Cerebellar cortex (tissue), 1 donor: ENCODE results near the gene ADAM10.

Experiments
- DNase-seq: peaks from one replicate; pipeline ENCODE4 v3.0.0-alpha.2; 2015; ENCODE audit warnings: low spot score

Gene ADAM10

DNA sequence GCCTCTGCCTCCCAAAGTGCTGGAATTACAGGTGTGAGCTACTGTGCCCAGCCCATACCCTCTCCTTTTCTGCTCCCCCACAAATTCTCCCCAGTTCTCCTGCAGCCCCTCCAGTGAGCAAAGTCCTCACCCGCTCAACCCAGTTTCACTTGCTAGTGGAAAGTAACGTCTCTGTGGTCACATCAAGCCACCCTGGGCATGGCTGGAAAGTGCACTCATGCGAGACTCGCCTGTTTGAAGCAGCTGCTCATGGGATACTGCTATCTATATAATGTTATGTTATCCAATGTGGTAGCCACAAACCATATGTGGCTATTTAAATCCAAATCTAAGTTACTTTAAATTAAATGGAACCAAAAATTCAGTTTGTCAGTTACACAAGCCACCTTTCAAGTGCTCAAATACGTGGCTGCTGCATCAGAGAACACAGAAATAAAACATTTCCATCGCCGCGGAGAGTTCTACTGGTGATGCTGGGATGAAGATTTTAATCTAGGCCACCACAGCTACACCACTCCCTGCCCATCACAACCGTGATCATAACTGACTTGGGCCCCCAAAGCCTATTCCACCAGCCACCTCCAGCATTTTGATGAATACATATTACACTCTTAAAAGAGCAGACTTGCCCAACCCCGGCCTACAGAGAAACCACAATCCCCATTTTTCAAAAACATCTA lies 198.3 kb downstream of the ADAM10 start:
- no peak for DNase-seq

GRCh38 chr15:58549785-58550074 lies 199.8 kb downstream of the ADAM10 start:
- no peak for DNase-seq

- peak; percentile 48 for DNase-seq
These were observed 200.3 kb downstream of the ADAM10 start for GRCh38 chr15:58549013-58549784.

- DNase-seq = no peak
These were observed 201.0 kb downstream of the ADAM10 start for GRCh38 chr15:58548308-58549012.

DNA sequence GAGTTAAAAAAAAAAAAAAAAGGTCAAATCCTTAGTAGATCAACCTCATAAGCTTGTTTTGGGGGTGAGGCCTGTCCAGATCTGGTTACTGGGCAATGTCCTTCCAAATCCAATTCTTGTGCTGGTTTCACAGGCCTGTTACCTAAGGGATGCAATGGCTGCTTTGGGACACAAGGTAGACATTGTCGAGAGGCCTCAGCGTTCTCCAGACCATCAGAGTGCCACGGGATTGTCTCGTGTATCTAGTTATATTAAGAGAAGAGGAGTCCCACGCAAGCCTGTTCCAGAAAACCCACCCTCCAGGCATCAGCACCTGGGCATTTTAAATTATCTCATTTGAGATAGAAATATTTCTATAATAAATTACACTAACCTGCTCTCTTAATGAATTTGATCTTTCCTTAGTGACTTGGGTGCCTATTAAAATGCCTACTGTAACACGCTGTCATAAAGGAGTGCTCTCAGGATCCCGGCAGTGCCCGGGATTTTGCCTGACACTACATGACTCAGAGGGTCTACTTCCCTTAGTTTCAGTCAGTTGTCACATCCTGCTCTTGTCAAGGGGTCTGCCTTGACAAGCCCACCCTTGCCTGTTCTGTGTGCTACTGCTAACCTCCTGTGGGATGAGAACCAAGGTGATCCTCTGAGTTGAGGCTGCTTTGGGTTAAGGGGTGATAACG lies 201.7 kb downstream of the ADAM10 start:
- DNase-seq = no peak

- DNase-seq = no peak
These were observed 202.6 kb downstream of the ADAM10 start for GRCh38 chr15:58546635-58547627.

DNA sequence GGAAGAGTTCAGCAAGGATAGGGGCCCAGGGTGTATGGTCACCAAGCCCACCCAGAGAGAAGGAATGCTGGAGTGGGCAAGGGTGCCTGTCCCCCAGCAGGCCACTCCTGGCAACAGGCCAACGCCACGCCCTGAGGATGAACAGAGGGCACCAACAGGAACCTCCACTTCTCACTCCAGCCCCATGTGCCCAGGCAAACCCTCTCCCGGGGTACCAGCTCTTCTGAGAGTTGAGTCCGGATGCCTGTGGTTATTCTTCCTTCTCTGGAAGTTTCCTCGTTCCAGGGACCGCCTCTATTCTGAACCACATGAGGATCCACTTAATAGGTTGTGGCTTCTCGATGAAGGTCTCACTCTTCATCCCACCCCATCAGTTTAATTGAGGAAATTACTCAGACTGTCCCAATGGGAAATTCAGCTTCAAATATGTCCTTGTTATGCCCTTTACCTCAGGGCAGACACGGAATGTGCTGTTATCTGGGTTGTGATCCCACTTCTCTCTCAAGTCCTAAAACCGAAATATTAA lies 203.4 kb downstream of the ADAM10 start:
- DNase-seq = no peak

DNA sequence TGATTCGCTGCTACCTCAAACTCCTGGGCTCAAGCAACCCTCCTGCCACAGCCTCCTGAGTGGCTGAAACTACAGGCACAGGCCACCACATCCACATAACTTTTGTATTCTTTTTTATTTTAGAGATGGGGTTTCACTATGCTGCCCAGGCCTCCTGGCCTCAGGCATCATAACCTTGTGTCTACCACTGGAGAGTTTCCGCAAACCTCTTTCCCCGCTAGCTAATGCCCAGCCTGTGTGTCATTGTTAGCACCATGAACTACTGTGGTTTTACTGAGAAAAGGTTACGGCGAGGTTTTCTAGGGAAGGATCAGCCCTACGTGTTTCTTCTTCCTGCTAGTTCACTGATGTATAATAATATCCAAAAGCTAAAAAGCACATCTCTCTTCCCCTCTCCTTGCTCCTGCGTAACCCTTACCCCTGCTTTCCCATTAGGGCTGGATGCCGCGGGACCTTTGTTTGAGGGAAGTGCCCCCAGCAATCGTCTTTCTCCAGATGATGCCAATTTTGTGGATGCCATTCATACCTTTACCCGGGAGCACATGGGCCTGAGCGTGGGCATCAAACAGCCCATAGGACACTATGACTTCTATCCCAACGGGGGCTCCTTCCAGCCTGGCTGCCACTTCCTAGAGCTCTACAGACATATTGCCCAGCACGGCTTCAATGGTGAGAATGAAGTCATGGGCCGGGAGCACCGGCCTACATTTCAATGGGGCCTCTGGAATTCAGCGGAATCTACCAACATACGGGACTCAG lies 204.0 kb downstream of the ADAM10 start:
- DNase-seq = no peak

DNA sequence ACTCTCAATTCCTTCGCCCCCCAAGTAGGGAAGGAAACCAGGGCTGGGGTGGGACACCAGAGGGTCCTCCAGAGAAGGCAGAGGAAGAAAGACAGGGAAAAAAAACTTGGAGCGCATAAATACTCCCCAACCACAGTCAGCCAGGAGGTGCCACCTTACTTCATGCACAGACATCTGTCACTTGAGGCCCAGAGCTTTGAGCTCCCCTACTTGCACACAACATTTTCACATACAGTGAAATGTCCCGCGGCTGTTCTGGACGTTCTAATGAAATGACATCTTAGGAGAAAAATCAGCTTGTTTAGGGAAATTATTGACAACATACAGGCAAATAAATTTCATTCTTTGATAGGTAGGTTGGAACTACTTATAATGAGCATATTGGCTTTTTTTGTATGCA lies 204.8 kb downstream of the ADAM10 start:
- DNase-seq = no peak

- no peak for DNase-seq
These were observed 205.7 kb downstream of the ADAM10 start for GRCh38 chr15:58543664-58544335.

DNA sequence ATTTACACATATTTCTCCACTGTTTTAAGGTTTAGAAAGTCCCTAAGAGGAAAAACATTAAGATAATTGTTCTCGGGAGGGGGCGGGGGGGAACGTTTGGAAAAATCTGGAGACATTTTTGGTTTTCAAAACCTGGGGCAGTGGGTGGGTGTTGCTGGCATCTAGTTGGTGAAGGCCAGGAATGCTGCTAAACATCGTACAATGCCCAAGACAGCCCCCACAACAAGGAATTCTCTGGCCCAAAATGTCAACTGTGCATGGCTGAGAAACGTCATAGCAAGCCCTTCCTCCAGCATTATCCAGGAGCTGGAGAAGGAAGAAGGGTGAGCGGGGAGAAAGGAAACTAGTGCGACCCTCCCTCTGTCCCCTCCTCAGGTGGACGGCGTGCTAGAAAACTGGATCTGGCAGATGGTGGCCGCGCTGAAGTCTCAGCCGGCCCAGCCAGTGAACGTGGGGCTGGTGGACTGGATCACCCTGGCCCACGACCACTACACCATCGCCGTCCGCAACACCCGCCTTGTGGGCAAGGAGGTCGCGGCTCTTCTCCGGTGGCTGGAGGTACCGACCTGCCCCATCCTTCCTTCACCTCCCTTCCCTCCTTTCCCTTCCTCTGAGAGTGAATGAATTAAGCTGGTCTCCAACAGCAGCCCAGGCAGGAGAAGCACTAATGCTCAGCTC lies 208.0 kb downstream of the ADAM10 start:
- DNase-seq = no peak

DNA sequence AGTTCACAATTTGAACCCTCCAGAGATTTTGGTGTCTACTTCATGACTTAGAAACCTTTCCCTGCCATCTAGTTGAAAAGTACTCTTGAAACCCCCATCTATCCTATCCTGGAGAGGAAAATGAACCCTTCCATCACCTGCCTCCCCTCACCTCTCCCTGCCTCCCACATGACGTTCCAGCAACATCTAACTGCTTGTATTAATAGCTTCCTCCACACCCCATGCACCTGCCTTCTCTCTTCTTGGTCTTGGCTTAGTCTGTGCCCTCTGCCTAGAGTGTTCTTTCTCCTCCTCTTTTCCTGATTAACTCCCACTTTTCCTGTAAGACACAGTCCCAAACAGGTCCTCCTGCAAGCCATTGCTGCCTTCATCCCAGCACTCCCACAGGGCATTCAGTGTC lies 210.0 kb downstream of the ADAM10 start:
- DNase-seq = no peak

DNA sequence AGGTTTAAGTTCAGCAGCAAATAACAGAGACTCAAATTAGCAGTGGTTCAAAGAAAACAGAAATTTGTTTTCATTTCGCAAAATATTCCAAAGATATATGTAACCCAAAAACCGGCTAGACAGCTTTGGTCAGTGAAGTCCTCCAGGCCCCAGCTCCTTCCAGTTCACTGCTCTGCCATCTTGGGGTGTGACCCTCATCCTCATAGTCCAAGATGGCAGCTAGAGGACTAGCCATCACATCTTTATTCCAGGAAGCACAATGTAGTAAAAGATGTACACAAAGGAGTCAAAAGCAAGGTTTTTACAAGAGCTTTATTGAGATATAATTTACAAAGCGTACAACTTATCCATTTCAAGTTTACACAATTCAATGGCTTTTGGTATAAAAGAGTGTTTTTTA lies 210.6 kb downstream of the ADAM10 start:
- DNase-seq = no peak
